Liver (tissue), 9 donors: Measurements from ENCODE around the gene FALEC. TPM values are rescaled to one million over a fixed set of nuclear protein-coding genes. Genes with fewer than 3 reads are reported as not detected.

ENCODE experiments used
- DNase-seq: peaks from one replicate; pipeline ENCODE4 v3.0.0-alpha.2; 2017; ENCODE audit warnings: low spot score
- H3K27ac ChIP-seq, 2 donors: one replicate each; pipeline ENCODE4 v1.7.0; 2013; ENCODE audit warnings: inconsistent platforms in 2 of 2, low read length in 2 of 2, control low read depth in 1 of 2, low read depth in 1 of 2, mild to moderate bottlenecking in 1 of 2
- H3K27me3 ChIP-seq, 4 donors: one replicate each; pipeline versions ENCODE4 v1.6.1 to v1.7.0; 2013; ENCODE audit warnings: low read length in 3 of 4, inconsistent platforms in 1 of 4, mild to moderate bottlenecking in 1 of 4, moderate library complexity in 1 of 4; ENCODE audit not compliant: control insufficient read depth in 4 of 4, insufficient read depth in 4 of 4
- H3K36me3 ChIP-seq, 4 donors: one replicate each; pipeline versions ENCODE4 v1.6.1 to v1.7.0; 2013; ENCODE audit warnings: low read length in 3 of 4, mild to moderate bottlenecking in 3 of 4, low read depth in 1 of 4, moderate library complexity in 1 of 4; ENCODE audit not compliant: control insufficient read depth in 4 of 4, insufficient read depth in 3 of 4
- H3K4me1 ChIP-seq, 4 donors: one replicate each; pipeline versions ENCODE4 v1.6.1 to v1.7.0; 2013; ENCODE audit warnings: low read length in 3 of 4, mild to moderate bottlenecking in 3 of 4, moderate library complexity in 1 of 4; ENCODE audit not compliant: control insufficient read depth in 4 of 4, insufficient read depth in 4 of 4
- H3K4me3 ChIP-seq, 3 donors: one replicate each; pipeline versions ENCODE4 v1.6.1 to v1.7.0; 2013; ENCODE audit warnings: low read length in 3 of 3, control low read depth in 1 of 3, low read depth in 1 of 3, mild to moderate bottlenecking in 1 of 3
- H3K9ac ChIP-seq, 2 donors: one replicate each; pipeline ENCODE4 v1.7.0; 2013; ENCODE audit warnings: low read length in 2 of 2, mild to moderate bottlenecking in 2 of 2, moderate library complexity in 2 of 2, control low read depth in 1 of 2, low read depth in 1 of 2
- H3K9me3 ChIP-seq, 4 donors: one replicate each; pipeline versions ENCODE4 v1.6.1 to v1.7.0; 2013; ENCODE audit warnings: low read length in 3 of 4; ENCODE audit not compliant: control insufficient read depth in 4 of 4
- ATF3 ChIP-seq: IDR thresholded peaks from 2 replicates; pipeline ENCODE4 v1.6.1; 2016; ENCODE audit warnings: antibody characterized with exemption
- CTCF ChIP-seq: fragments of 150-350 bp; IDR thresholded peaks from 2 replicates; pipeline ENCODE4 v1.5.1; 2017; ENCODE audit warnings: improper control_type of control experiment, low read depth, low read length; ENCODE audit not compliant: missing input control
- EGR1 ChIP-seq, 2 donors: IDR thresholded peaks; 2 replicates each; pipeline ENCODE4 v1.6.1; 2016 to 2018; ENCODE audit warnings: antibody characterized with exemption in 2 of 2, low read depth in 2 of 2
- FOXA1 ChIP-seq: IDR thresholded peaks from 2 replicates; pipeline ENCODE4 v1.6.1; 2016; ENCODE audit warnings: antibody characterized with exemption
- FOXA2 ChIP-seq: IDR thresholded peaks from 2 replicates; pipeline ENCODE4 v1.6.1; 2016; ENCODE audit warnings: antibody characterized with exemption
- GABPA ChIP-seq, 2 donors: IDR thresholded peaks in 1 of 2; conservative IDR thresholded peaks in 1 of 2; 2 replicates each; pipeline ENCODE4 v1.6.1; 2016; ENCODE audit warnings: antibody characterized with exemption in 2 of 2, mild to moderate bottlenecking in 1 of 2, moderate library complexity in 1 of 2
- HNF4A ChIP-seq, 2 donors: conservative IDR thresholded peaks; 2 replicates each; pipeline ENCODE4 v1.6.1; 2016; ENCODE audit warnings: antibody characterized with exemption in 2 of 2, mild to moderate bottlenecking in 2 of 2
- HNF4G ChIP-seq: IDR thresholded peaks from 2 replicates; pipeline ENCODE4 v1.6.1; 2016; ENCODE audit warnings: antibody characterized with exemption
- MAX ChIP-seq: IDR thresholded peaks from 2 replicates; pipeline ENCODE4 v1.6.1; 2016; ENCODE audit warnings: antibody characterized with exemption
- NR2F2 ChIP-seq: IDR thresholded peaks from 2 replicates; pipeline ENCODE4 v1.6.1; 2016; ENCODE audit warnings: antibody characterized with exemption
- RAD21 ChIP-seq, 2 donors: IDR thresholded peaks; 2 replicates each; pipeline ENCODE4 v1.6.1; 2016; ENCODE audit warnings: antibody characterized with exemption in 2 of 2, mild to moderate bottlenecking in 2 of 2
- REST ChIP-seq: IDR thresholded peaks from 2 replicates; pipeline ENCODE4 v1.6.1; 2016; ENCODE audit warnings: antibody characterized with exemption, mild to moderate bottlenecking
- SP1 ChIP-seq: IDR thresholded peaks from 2 replicates; pipeline ENCODE4 v1.6.1; 2018; ENCODE audit warnings: antibody characterized with exemption, mild to moderate bottlenecking
- TAF1 ChIP-seq: conservative IDR thresholded peaks from 2 replicates; pipeline ENCODE4 v1.6.1; 2016; ENCODE audit warnings: antibody characterized with exemption, mild to moderate bottlenecking
- YY1 ChIP-seq: IDR thresholded peaks from 2 replicates; pipeline ENCODE4 v1.6.1; 2016; ENCODE audit warnings: antibody characterized with exemption, mild to moderate bottlenecking
- ZBTB33 ChIP-seq: IDR thresholded peaks from 2 replicates; pipeline ENCODE4 v1.6.1; 2016; ENCODE audit warnings: antibody characterized with exemption
- WGBS: extraction: QIAGEN DNeasy Blood & Tissue Kit; methylation state at CpG from one replicate; pipeline ENCODE4 v1.1.7; 2013; 5-methylcytosine and 5-hydroxymethylcytosine counted together
- polyA plus RNA-seq, 2 donors: library from polyadenylated mRNA; stranded (reverse) in 1 of 2; unstranded in 1 of 2; fragments of 200-250 nt in 1 of 2; fragments of >200 nt in 1 of 2; fragmentation: Nextera tagmentation in 1 of 2; extraction: Ambion mirVana in 1 of 2; gene quantifications; one replicate each; pipeline versions ENCODE4 v1.2.1 to v1.2.3, GENCODE V29; 2013 to 2015
- total RNA-seq, 2 donors: library from RNA; depleted of rRNA; stranded (reverse); fragments of >200 nt; gene quantifications; one replicate each; pipeline ENCODE4 v1.2.3, GENCODE V29; 2014
- donor health status: healthy.
- donor health status: healthy.
- donor health status: healthy.
- donor health status: healthy.
- donor health status: healthy.

The FALEC gene
- total and polyA plus RNA-seq, 4 donors: not detected

- Histone ChIP-seq H3K27me3 (no peaks in the 10 kb centered on the region), H3K4me1 (peaks cover 2 to 12% (median 9%) of the 10 kb centered on the region in 4 donors), H3K4me3 (no peak overlapping the region), H3K27ac (no peak overlapping the region), H3K9ac (no peak overlapping the region), H3K9me3 (no peaks in the 10 kb centered on the region), H3K36me3 (no peaks in the 10 kb centered on the region)
- no peak for DNase-seq
- 37% methylated on average over 4 of the region's 4 CpGs for WGBS
- no peak for TF ChIP-seq MAX
- peak; percentile 20 for TF ChIP-seq SP1
- TF ChIP-seq ATF3: no peak
- TF ChIP-seq FOXA1: no peak
- no peak for TF ChIP-seq HNF4A (conservative IDR thresholded peaks at IDR 0.05)
- TF ChIP-seq YY1: no peak
- TF ChIP-seq ZBTB33: no peak
- TF ChIP-seq CTCF: no peak
Observed at GRCh38 chr1:150529017-150529416, 13.5 kb downstream of the FALEC start.

- whole genome bisulfite sequencing: 97% methylated on average over 14 of the region's 14 CpGs
- Histone ChIP-seq H3K9me3 (no peaks in the 10 kb centered on the region), H3K4me3 (no peak overlapping the region), H3K36me3 (no peaks in the 10 kb centered on the region), H3K9ac (no peak overlapping the region), H3K27ac (no peak overlapping the region), H3K27me3 (no peaks in the 10 kb centered on the region), H3K4me1 (peaks cover 2 to 12% (median 9%) of the 10 kb centered on the region in 4 donors)
- no peak for DNase-seq
- TF ChIP-seq NR2F2: no peak
- no peak for TF ChIP-seq YY1
- TF ChIP-seq GABPA (IDR thresholded peaks at IDR 0.05 in 1 of 2, conservative IDR thresholded peaks at IDR 0.05 in 1 of 2): no peak
- no peak for TF ChIP-seq REST
- TF ChIP-seq FOXA2: no peak
- TF ChIP-seq EGR1 (IDR thresholded peaks at IDR 0.05; ENCODE audit: low read depth in 2 of 2): no peak
- TF ChIP-seq SP1: no peak
- no peak for TF ChIP-seq ATF3
- no peak for TF ChIP-seq HNF4A (conservative IDR thresholded peaks at IDR 0.05)
- TF ChIP-seq MAX: no peak
- no peak for TF ChIP-seq RAD21 (IDR thresholded peaks at IDR 0.05)
- no peak for TF ChIP-seq HNF4G
- no peak for TF ChIP-seq FOXA1
- no peak for TF ChIP-seq TAF1
Observed at GRCh38 chr1:150530491-150531159, 15.1 kb downstream of the FALEC start.
